Measurements from ENCODE around the gene TSPAN13.

GRCh38 chr7:16744518-16745250 lies 8.9 kb upstream of the TSPAN13 start:
- TF ChIP-seq CTCF (conservative IDR thresholded peaks at IDR 0.05; ENCODE audit: low read depth, low read length) (no peak), BHLHE40 (IDR thresholded peaks at IDR 0.05; ENCODE audit: low read depth, low read length) (no peak)
